Endothelial cell of umbilical vein (primary cell): ENCODE results near the gene KRT74. TPM values are rescaled to one million over a fixed set of nuclear protein-coding genes. Genes with fewer than 3 reads are reported as not detected.

Experiments used
- BruUV-seq: library from RNA; stranded (reverse); fragments of 400-500 nt; replicated peaks from 2 replicates; lab custom pipeline; 2021; lab: Mats Ljungman, UMichigan
- CTCF ChIA-PET: fragments of 300-600, 350-600 bp; sonication (Branson Sonifier 250); formaldehyde crosslinking; loops from one replicate; lab custom pipeline; 2021; ENCODE audit warnings: antibody characterized with exemption, inconsistent platforms; lab: Charles Lee
- POLR2A ChIA-PET: fragments of 300-600, 350-600 bp; sonication (Branson Sonifier 250); formaldehyde crosslinking; loops from one replicate; lab custom pipeline; 2021; ENCODE audit warnings: antibody characterized with exemption, inconsistent platforms; lab: Charles Lee
- DNase-seq: peaks from one replicate; pipeline ENCODE4 v3.0.0-alpha.2; 2011; ENCODE audit warnings: low read depth, low spot score
- FAIRE-seq: peaks from 2 replicates; lab custom pipeline; 2011; peaks lifted over from hg19 to GRCh38; lab: Jason Lieb, UNC
- H2AFZ ChIP-seq: 2 replicates; pipeline ENCODE4 v1.6.0; 2012; ENCODE audit warnings: low read depth, low read length, control low read depth, inconsistent platforms
- H3K27ac ChIP-seq: 2 replicates; pipeline ENCODE4 v1.5.1; 2011; ENCODE audit warnings: low read depth, mild to moderate bottlenecking, control low read depth, low read length, moderate library complexity; ENCODE audit not compliant: insufficient read depth
- H3K27me3 ChIP-seq, 2 experiments: 2 replicates each; pipeline versions ENCODE4 v1.6.0 to v1.6.1; 2011; ENCODE audit warnings: low read length in 2 of 2, mixed read lengths in 1 of 2; ENCODE audit not compliant: control insufficient read depth in 2 of 2, insufficient read depth in 2 of 2
- H3K36me3 ChIP-seq, 2 experiments: 2 replicates in 1 of 2; 3 replicates in 1 of 2; pipeline ENCODE4 v1.5.1; 2011; ENCODE audit warnings: low read length in 2 of 2, mild to moderate bottlenecking in 1 of 2, moderate library complexity in 1 of 2; ENCODE audit not compliant: control insufficient read depth in 2 of 2, insufficient read depth in 2 of 2; ENCODE audit errors: extremely low read depth in 1 of 2
- H3K4me1 ChIP-seq: 3 replicates; pipeline ENCODE4 v1.5.1; 2011; ENCODE audit warnings: mild to moderate bottlenecking, low read length; ENCODE audit not compliant: control insufficient read depth, insufficient read depth; ENCODE audit errors: extremely low read depth
- H3K4me2 ChIP-seq: 2 replicates; pipeline ENCODE4 v1.6.1; 2011; ENCODE audit warnings: low read length, control low read depth, mixed read lengths; ENCODE audit not compliant: insufficient read depth
- H3K4me3 ChIP-seq, 3 experiments: fragments of 200-600 bp in 1 of 3; sonication (generic), shearing (Covaris generic) in 1 of 3; replicated peaks in 1 of 3; 2 replicates each; pipeline ENCODE4 v1.5.1; 2011 to 2016; ENCODE audit warnings: control low read depth in 3 of 3, low read length in 3 of 3, mild to moderate bottlenecking in 2 of 3, inconsistent platforms in 1 of 3, low read depth in 1 of 3, moderate library complexity in 1 of 3; ENCODE audit not compliant: insufficient read depth in 1 of 3
- H3K79me2 ChIP-seq: 2 replicates; pipeline ENCODE4 v1.6.0; 2012; ENCODE audit warnings: low read length, inconsistent platforms; ENCODE audit not compliant: control insufficient read depth, insufficient read depth
- H3K9ac ChIP-seq: replicated peaks from 2 replicates; pipeline ENCODE3; 2011; ENCODE audit warnings: low read length, control low read depth; ENCODE audit not compliant: insufficient read depth; ENCODE audit errors: extremely low read depth
- H3K9me1 ChIP-seq: replicated peaks from 3 replicates; pipeline ENCODE4 v1.6.0; 2011; ENCODE audit warnings: mild to moderate bottlenecking, low read length; ENCODE audit not compliant: control insufficient read depth, insufficient read depth; ENCODE audit errors: extremely low read depth
- H3K9me3 ChIP-seq: replicated peaks from 2 replicates; pipeline ENCODE4 v1.5.1; 2012; ENCODE audit warnings: low read length, inconsistent platforms; ENCODE audit not compliant: control insufficient read depth, insufficient read depth
- H4K20me1 ChIP-seq: replicated peaks from 2 replicates; pipeline ENCODE3; 2011; ENCODE audit warnings: mild to moderate bottlenecking, low read length; ENCODE audit not compliant: control insufficient read depth, insufficient read depth; ENCODE audit errors: extremely low read depth
- EZH2 ChIP-seq: IDR thresholded peaks from 2 replicates; pipeline ENCODE4 v1.6.1; 2012; ENCODE audit warnings: borderline replicate concordance, low read depth, mild to moderate bottlenecking, moderate library complexity, low read length, inconsistent platforms; ENCODE audit not compliant: severe bottlenecking
- FOS ChIP-seq: IDR thresholded peaks from 2 replicates; pipeline ENCODE4 v1.6.1; 2011; ENCODE audit warnings: mild to moderate bottlenecking, low read length, moderate library complexity, borderline replicate concordance; ENCODE audit not compliant: insufficient read depth
- GATA2 ChIP-seq: IDR thresholded peaks from 2 replicates; pipeline ENCODE4 v1.7.0; 2011; ENCODE audit warnings: low read depth, mild to moderate bottlenecking, moderate library complexity, mixed read lengths, low read length; ENCODE audit not compliant: insufficient read length, insufficient read depth
- MYC ChIP-seq: IDR thresholded peaks from one replicate; pipeline ENCODE4 v1.6.1; 2011; ENCODE audit warnings: mild to moderate bottlenecking, low read depth, low read length
- POLR2AphosphoS5 ChIP-seq: IDR thresholded peaks from 2 replicates; pipeline ENCODE4 v1.6.1; 2012; ENCODE audit warnings: low read depth, mild to moderate bottlenecking, control low read depth, low read length, moderate library complexity; ENCODE audit not compliant: insufficient read depth
- dilution Hi-C: fragments of 300-500 bp; cut with MboI; formaldehyde crosslinking; loops from one replicate; pipeline ENCODE4 v1.15.0; 2019; ENCODE audit warnings: low sequenced_read_pairs; ENCODE audit not compliant: extremely low pct_ligation_motif_present
- intact Hi-C: fragments of 100-400 bp; cut with micrococcal nuclease; formaldehyde crosslinking; loops from one replicate; pipeline ENCODE4 v1.10.0; 2022
- polyA plus RNA-seq, 4 experiments: library from polyadenylated mRNA; depleted of rRNA in 3 of 4; stranded (reverse) in 3 of 4; unstranded in 1 of 4; fragments of >200 nt; gene quantifications; 2 replicates each; pipeline versions ENCODE4 v1.2.1 to v1.2.3, GENCODE V29; 2011 to 2012; ENCODE audit warnings: missing spikeins in 1 of 4
- total RNA-seq: library from RNA; stranded (reverse); gene quantifications from 2 replicates; pipeline ENCODE4 v1.2.3, GENCODE V29; 2021
- TF ChIP-seq, protein P1 (sequence below), 2 donors: IDR thresholded peaks; 1 replicate in 1 of 2; 2 replicates in 1 of 2; pipeline ENCODE4 v1.5.1; 2011; ENCODE audit warnings: low read length in 2 of 2, mild to moderate bottlenecking in 2 of 2, moderate library complexity in 2 of 2, control low read depth in 1 of 2, inconsistent platforms in 1 of 2, low read depth in 1 of 2; ENCODE audit not compliant: insufficient read depth in 1 of 2; ENCODE audit errors: extremely low read depth in 1 of 2

KRT74 gene
- total and polyA plus RNA-seq, 2 donors (not counting 3 experiments of a cell fraction or from before 2014, with no cell fraction given) = not detected

DNA sequence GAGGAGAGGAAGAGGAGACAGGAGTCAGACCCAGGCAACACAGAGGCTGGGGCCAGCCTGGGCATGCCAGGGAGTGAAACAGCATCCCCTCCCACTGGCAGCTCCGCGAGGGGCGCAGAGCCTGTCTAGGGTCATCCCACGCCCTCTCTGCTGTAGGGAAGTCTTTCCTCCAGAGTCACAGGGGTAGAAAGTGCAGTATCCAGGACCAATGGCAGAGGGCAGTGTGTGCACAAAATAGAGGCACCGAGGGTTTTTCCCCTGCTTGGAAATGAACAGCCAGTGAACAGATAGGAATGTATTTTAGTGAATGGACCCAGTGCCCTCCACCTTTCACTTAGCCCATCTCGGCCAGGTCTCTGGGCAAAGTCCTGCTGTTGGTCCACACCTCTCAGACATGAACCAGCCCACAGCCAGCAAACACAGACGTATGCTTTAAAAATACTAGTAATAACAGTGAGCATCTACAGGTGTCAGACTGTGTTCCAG is 9.4 kb upstream of the KRT74 start:
- ChIA-PET CTCF (interaction anchor here (1.0 to 12.3 kb wide), 7 partner anchors 12 to 428 kb away, joined by 3 to 135 read pairs (median 6); no protein-coding TSS in a partner anchor), POLR2A (no interaction called here)
- no peaks in the 10 kb centered on the region for H3K9me1 ChIP-seq
- H3K9ac ChIP-seq = no peak overlapping the region
- H3K36me3 ChIP-seq = no peaks in the 10 kb centered on the region
- H3K27me3 ChIP-seq = peaks cover 2% of the 10 kb centered on the region in 2 experiments
- H3K79me2 ChIP-seq = no peaks in the 10 kb centered on the region
- no peaks in the 10 kb centered on the region for H3K4me1 ChIP-seq
- FAIRE-seq (peak; percentile 71), DNase-seq (peak; percentile 53)
- H3K4me3 ChIP-seq = no peak overlapping the region
- no peak overlapping the region for H3K4me2 ChIP-seq
- intact Hi-C loops (loop anchor here (1.0 kb wide), 4 partner anchors 282 to 398 kb away; no protein-coding TSS in a partner anchor), dilution Hi-C loops (no loop called here)
- H4K20me1 ChIP-seq = no peaks in the 10 kb centered on the region
- H3K9me3 ChIP-seq = no peaks in the 10 kb centered on the region
- no peak overlapping the region for H3K27ac ChIP-seq
- H2AFZ ChIP-seq = no peak overlapping the region
- TF ChIP-seq, protein P1, sequence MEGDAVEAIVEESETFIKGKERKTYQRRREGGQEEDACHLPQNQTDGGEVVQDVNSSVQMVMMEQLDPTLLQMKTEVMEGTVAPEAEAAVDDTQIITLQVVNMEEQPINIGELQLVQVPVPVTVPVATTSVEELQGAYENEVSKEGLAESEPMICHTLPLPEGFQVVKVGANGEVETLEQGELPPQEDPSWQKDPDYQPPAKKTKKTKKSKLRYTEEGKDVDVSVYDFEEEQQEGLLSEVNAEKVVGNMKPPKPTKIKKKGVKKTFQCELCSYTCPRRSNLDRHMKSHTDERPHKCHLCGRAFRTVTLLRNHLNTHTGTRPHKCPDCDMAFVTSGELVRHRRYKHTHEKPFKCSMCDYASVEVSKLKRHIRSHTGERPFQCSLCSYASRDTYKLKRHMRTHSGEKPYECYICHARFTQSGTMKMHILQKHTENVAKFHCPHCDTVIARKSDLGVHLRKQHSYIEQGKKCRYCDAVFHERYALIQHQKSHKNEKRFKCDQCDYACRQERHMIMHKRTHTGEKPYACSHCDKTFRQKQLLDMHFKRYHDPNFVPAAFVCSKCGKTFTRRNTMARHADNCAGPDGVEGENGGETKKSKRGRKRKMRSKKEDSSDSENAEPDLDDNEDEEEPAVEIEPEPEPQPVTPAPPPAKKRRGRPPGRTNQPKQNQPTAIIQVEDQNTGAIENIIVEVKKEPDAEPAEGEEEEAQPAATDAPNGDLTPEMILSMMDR (IDR thresholded peaks at IDR 0.05; ENCODE audit: extremely low read depth in 1 of 2, insufficient read depth in 1 of 2, low read depth in 1 of 2, low read length in 2 of 2) = peak; percentile 49 to 66
- no peak for TF ChIP-seq GATA2
- BruUV-seq = no TSS peak

GRCh38 chr12:52582486-52582885 is 8.8 kb upstream of the KRT74 start:
- Histone ChIP-seq H3K27me3 (peaks cover 2% of the 10 kb centered on the region in 2 experiments), H2AFZ (no peak overlapping the region), H3K27ac (no peak overlapping the region), H3K36me3 (no peaks in the 10 kb centered on the region), H3K9me3 (no peaks in the 10 kb centered on the region), H3K4me1 (no peaks in the 10 kb centered on the region), H3K4me3 (no peak overlapping the region), H3K9ac (no peak overlapping the region), H3K79me2 (no peaks in the 10 kb centered on the region), H3K9me1 (no peaks in the 10 kb centered on the region), H3K4me2 (no peak overlapping the region), H4K20me1 (no peaks in the 10 kb centered on the region)
- POLR2A ChIA-PET = no interaction called here
- CTCF ChIA-PET = interaction anchor here (1.0 to 12.3 kb wide), 4 partner anchors 283 to 398 kb away, joined by 3 to 135 read pairs (median 83); no protein-coding TSS in a partner anchor
- intact Hi-C loops = no loop called here
- BruUV-seq = no TSS peak
- TF ChIP-seq EZH2 (no peak), FOS (no peak), POLR2AphosphoS5 (no peak), MYC (no peak), GATA2 (no peak)
- TF ChIP-seq, protein P1 (IDR thresholded peaks at IDR 0.05; ENCODE audit: extremely low read depth in 1 of 2, insufficient read depth in 1 of 2, low read depth in 1 of 2, low read length in 2 of 2) = no peak
- FAIRE-seq (no peak), DNase-seq (no peak)
- dilution Hi-C loops = no loop called here
